Measurements from ENCODE around the gene ZNF445.

ZNF445 gene

DNA sequence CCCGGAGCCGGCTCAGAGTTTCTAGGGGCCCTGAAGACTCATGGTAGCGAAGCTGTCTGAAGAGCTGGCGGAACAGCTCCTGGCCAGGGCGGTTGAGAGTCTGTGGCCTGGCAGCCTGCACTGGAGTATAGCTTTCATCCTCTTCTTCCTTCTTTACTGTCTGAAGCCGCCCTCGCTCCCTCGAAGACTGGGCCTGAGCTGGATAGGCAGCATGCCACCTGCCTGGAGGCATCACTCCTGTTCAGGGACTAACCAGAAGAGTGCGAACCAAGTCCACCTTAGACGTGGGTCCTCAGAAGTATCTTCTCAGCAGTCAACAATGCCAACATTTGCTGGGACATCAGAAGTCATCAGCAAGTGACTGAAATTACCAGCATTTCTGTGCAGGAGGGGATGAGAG lies 22.2 kb downstream of the ZNF445 start:
- Histone ChIP-seq H3K4me3 (ENCODE audit: extremely low read depth, insufficient read depth, low read length, poor library complexity, severe bottlenecking) (no peak overlapping the region), H3K4me1 (ENCODE audit: control insufficient read depth, insufficient read depth, low read length, poor library complexity, severe bottlenecking) (no peaks in the 10 kb centered on the region), H3K9me3 (ENCODE audit: control insufficient read depth, low read length) (no peaks in the 10 kb centered on the region), H3K27ac (ENCODE audit: low read depth, low read length, severe bottlenecking) (no peak overlapping the region), H3K36me3 (ENCODE audit: control insufficient read depth, insufficient read depth, low read length) (peaks cover 89% of the 10 kb centered on the region)
- 92 to 98% methylated on average over 9 to 10 of the region's 10 CpGs for WGBS, 2 experiments (ENCODE audit: insufficient coverage in 2 of 2)

DNA sequence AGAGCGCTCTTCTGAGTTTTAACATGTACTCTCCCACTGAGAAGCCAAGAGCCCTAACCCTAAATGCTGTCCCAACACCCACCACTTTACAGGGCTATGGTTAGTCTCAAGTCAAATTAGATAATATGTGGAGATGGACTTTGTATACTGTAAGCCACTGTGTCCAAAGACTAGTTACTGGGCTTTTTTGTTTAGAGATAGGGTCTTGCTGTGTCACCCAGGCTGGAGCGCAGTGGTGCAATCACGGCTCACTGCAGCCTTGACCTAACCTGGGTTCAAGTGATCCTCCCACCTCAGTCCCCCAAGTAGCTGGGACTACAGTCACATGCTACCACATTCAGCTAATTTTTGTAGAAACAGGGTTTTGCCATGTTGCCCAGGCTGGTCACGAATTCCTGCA lies 23.2 kb downstream of the ZNF445 start:
- no peaks in the 10 kb centered on the region for H3K4me1 ChIP-seq (ENCODE audit: control insufficient read depth, insufficient read depth, low read length, poor library complexity, severe bottlenecking)
- peaks cover 95% of the 10 kb centered on the region for H3K36me3 ChIP-seq (ENCODE audit: control insufficient read depth, insufficient read depth, low read length)
- no peak overlapping the region for H3K27ac ChIP-seq (ENCODE audit: low read depth, low read length, severe bottlenecking)
- 92 to 95% methylated on average over 3 of the region's 4 CpGs for WGBS, 2 experiments (ENCODE audit: insufficient coverage in 2 of 2)
- no peak overlapping the region for H3K4me3 ChIP-seq (ENCODE audit: extremely low read depth, insufficient read depth, low read length, poor library complexity, severe bottlenecking)
- H3K9me3 ChIP-seq (ENCODE audit: control insufficient read depth, low read length), result no peaks in the 10 kb centered on the region

DNA sequence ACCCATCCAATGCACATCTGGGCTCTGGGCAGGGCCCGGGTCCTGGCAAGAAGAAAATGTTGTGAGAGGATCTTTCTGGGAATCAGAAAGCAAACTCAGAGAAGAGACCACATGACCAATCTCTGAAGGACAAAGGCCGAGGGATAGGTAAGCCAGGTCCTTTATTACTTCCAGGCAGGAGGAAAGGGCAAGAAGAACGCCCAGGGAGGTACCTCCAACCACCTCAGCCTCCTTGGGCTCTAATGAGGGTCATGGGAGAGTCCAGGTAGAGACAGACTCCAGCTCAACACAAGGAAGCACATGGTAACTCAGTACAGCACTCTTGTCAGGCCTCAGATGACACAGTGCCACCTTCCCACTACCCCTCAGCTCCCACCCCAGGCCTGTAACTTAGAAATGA lies 26.0 kb downstream of the ZNF445 start:
- Histone ChIP-seq H3K4me1 (ENCODE audit: control insufficient read depth, insufficient read depth, low read length, poor library complexity, severe bottlenecking) (no peaks in the 10 kb centered on the region), H3K36me3 (ENCODE audit: control insufficient read depth, insufficient read depth, low read length) (peaks cover 98% of the 10 kb centered on the region), H3K27ac (ENCODE audit: low read depth, low read length, severe bottlenecking) (no peak overlapping the region), H3K9me3 (ENCODE audit: control insufficient read depth, low read length) (no peaks in the 10 kb centered on the region), H3K4me3 (ENCODE audit: extremely low read depth, insufficient read depth, low read length, poor library complexity, severe bottlenecking) (no peak overlapping the region)
- WGBS, 2 experiments (ENCODE audit: insufficient coverage in 2 of 2), result 80 to 100% methylated on average over 1 to 2 of the region's 3 CpGs

DNA sequence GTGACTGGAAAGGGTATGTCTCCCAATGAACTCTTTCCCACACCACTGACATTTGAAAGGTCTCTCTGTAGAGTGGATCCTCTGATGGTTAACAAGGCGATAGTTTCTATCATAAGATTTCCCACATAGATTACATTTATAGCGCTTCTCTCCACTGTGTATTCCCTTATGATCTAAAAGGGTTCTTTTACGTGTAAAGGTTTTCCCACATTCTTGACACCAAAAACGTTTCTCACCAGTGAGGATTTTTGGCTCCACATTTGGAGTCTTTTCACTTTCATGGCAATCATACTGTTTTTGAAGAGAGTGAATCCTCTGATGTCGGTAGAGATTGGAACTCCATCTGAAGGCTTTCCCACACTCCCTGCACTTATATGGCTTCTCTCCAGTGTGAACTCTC lies 30.5 kb downstream of the ZNF445 start:
- H3K4me1 ChIP-seq (ENCODE audit: control insufficient read depth, insufficient read depth, low read length, poor library complexity, severe bottlenecking), result no peaks in the 10 kb centered on the region
- no peaks in the 10 kb centered on the region for H3K9me3 ChIP-seq (ENCODE audit: control insufficient read depth, low read length)
- no peak overlapping the region for H3K4me3 ChIP-seq (ENCODE audit: extremely low read depth, insufficient read depth, low read length, poor library complexity, severe bottlenecking)
- WGBS, 2 experiments (ENCODE audit: insufficient coverage in 2 of 2), result 72 to 100% methylated on average over 2 to 3 of the region's 5 CpGs
- H3K36me3 ChIP-seq (ENCODE audit: control insufficient read depth, insufficient read depth, low read length), result peaks cover 96% of the 10 kb centered on the region
- no peak overlapping the region for H3K27ac ChIP-seq (ENCODE audit: low read depth, low read length, severe bottlenecking)

DNA sequence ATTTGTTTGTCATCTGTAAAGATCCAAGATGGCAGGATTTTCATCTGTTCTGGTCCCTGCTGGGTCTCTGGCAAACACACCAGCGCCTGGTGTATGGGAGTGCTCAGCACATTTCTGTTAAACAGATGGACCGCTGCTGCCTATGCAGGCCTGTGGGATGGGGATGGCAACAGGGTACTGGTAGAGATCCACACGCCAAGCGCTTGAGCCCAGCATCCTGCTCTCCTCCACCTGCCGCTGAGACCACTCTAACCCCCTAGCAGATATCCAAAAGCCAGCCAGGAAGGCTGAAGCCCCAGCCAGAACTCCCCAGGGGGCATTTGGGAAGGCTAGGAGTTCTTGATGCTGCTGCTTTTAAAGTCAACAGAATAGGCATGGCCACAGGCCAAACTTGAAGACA lies 31.7 kb downstream of the ZNF445 start:
- Histone ChIP-seq H3K9me3 (ENCODE audit: control insufficient read depth, low read length) (no peaks in the 10 kb centered on the region), H3K27ac (ENCODE audit: low read depth, low read length, severe bottlenecking) (no peak overlapping the region), H3K36me3 (ENCODE audit: control insufficient read depth, insufficient read depth, low read length) (peaks cover 89% of the 10 kb centered on the region), H3K4me3 (ENCODE audit: extremely low read depth, insufficient read depth, low read length, poor library complexity, severe bottlenecking) (no peak overlapping the region), H3K4me1 (ENCODE audit: control insufficient read depth, insufficient read depth, low read length, poor library complexity, severe bottlenecking) (no peaks in the 10 kb centered on the region)
- 86 to 100% methylated on average over 1 to 2 of the region's 5 CpGs for WGBS, 2 experiments (ENCODE audit: insufficient coverage in 2 of 2)

DNA sequence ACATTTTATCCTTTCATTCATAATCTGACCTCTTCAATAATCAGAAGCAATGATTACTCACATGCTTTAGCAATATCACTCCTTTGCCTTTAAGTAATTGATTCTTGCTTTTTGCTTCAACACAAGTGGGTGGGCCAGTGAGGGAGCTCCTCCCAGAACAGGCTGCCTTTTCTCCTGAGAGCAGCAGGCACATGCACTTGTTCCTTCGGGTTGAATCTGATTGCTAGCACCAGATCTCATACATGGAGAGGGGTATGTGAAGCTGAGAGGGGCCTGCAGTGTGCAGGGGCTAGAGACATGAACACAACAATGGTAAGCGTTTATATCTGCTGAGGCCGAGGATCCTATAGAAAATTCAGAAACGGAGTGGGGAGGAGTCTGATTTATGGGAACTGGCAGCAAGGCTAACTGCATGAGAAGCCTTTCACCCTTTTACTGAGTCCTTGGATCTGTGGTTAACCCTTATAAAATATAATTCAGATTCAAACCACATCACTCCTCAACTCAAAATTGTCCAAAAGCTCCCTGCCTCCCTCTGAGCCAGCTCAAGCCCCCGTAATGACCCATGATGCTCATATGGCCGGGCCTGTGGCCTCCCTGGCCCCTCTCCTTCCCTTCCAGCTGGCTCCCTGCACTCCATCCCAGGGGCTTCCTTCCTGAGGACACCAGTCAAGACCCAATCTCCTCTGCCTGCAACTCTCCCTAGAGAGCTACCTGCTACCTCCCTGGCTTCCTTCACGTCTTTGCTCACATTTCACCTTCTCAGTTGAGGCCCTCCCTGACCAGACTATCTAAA lies 32.4 kb downstream of the ZNF445 start:
- no peak overlapping the region for H3K27ac ChIP-seq (ENCODE audit: low read depth, low read length, severe bottlenecking)
- no peaks in the 10 kb centered on the region for H3K4me1 ChIP-seq (ENCODE audit: control insufficient read depth, insufficient read depth, low read length, poor library complexity, severe bottlenecking)
- WGBS, 2 experiments (ENCODE audit: insufficient coverage in 2 of 2), result 92 to 94% methylated on average over 5 to 7 of the region's 7 CpGs
- H3K9me3 ChIP-seq (ENCODE audit: control insufficient read depth, low read length), result no peaks in the 10 kb centered on the region
- no peak overlapping the region for H3K4me3 ChIP-seq (ENCODE audit: extremely low read depth, insufficient read depth, low read length, poor library complexity, severe bottlenecking)
- H3K36me3 ChIP-seq (ENCODE audit: control insufficient read depth, insufficient read depth, low read length), result peaks cover 82% of the 10 kb centered on the region

DNA sequence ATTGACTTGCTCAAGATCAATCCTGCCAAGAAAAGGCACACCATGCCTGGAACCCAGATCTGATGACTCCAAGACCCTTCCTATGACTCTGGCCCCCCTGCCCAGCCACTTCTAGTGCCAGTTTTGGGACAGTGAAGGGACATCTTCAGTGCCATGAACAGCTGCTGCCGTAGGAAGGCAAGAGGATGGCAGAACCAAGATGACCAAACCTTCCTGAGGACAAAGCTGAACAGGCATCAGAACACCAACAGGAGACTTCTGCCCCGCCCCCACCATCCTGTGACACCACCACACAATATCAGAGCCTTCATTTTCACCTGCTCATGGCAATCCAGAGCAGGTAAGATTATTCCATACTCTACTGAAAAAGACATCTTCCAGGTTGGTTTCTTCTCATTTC lies 33.0 kb downstream of the ZNF445 start:
- H3K4me3 ChIP-seq (ENCODE audit: extremely low read depth, insufficient read depth, low read length, poor library complexity, severe bottlenecking), result no peak overlapping the region
- H3K36me3 ChIP-seq (ENCODE audit: control insufficient read depth, insufficient read depth, low read length), result peaks cover 79% of the 10 kb centered on the region
- 92 to 94% methylated on average over 2 of the region's 2 CpGs for WGBS, 2 experiments (ENCODE audit: insufficient coverage in 2 of 2)
- H3K4me1 ChIP-seq (ENCODE audit: control insufficient read depth, insufficient read depth, low read length, poor library complexity, severe bottlenecking), result peaks cover 2% of the 10 kb centered on the region
- no peaks in the 10 kb centered on the region for H3K9me3 ChIP-seq (ENCODE audit: control insufficient read depth, low read length)
- H3K27ac ChIP-seq (ENCODE audit: low read depth, low read length, severe bottlenecking), result no peak overlapping the region

DNA sequence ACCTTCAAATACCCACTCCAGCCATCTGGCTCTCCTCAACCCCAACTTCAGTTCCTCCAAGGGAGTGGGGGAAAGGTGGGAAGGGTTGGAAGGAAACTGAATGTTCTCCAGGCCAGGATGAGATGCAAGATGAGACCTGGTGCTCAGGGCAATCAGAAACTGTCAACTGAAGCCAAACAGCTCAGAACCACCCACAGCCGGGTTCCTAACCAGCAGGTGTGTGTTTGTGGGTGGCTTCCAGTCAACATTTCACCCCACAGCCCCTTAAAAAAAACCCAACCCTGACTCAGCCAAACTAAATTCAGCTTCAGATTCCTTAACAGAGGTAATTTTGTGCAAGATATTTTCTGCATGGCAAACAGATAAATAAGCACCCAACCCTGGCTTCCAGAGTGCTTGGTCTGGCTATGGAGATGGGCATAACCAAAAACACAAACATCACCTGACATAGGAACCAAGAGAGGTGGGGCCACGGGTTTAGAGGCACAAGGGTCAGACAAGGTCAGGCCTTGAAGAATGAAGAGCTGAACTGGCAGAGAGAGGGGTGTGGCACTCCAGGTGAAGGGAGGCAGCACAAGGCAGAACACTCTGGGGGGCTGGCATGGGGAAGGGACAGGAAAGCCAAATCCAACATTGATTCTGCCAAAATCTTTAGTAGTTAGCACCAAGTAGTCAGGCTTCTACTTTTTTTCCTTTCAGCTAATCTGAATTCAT lies 34.7 kb downstream of the ZNF445 start:
- Histone ChIP-seq H3K36me3 (ENCODE audit: control insufficient read depth, insufficient read depth, low read length) (peaks cover 67% of the 10 kb centered on the region), H3K4me3 (ENCODE audit: extremely low read depth, insufficient read depth, low read length, poor library complexity, severe bottlenecking) (no peak overlapping the region), H3K9me3 (ENCODE audit: control insufficient read depth, low read length) (no peaks in the 10 kb centered on the region), H3K4me1 (ENCODE audit: control insufficient read depth, insufficient read depth, low read length, poor library complexity, severe bottlenecking) (peaks cover 3% of the 10 kb centered on the region), H3K27ac (ENCODE audit: low read depth, low read length, severe bottlenecking) (no peak overlapping the region)
- 100% methylated on average over 1 of the region's 2 CpGs; no CpG with 5 or more reads in 1 of the 2 experiments for WGBS, 2 experiments (ENCODE audit: insufficient coverage in 2 of 2)

DNA sequence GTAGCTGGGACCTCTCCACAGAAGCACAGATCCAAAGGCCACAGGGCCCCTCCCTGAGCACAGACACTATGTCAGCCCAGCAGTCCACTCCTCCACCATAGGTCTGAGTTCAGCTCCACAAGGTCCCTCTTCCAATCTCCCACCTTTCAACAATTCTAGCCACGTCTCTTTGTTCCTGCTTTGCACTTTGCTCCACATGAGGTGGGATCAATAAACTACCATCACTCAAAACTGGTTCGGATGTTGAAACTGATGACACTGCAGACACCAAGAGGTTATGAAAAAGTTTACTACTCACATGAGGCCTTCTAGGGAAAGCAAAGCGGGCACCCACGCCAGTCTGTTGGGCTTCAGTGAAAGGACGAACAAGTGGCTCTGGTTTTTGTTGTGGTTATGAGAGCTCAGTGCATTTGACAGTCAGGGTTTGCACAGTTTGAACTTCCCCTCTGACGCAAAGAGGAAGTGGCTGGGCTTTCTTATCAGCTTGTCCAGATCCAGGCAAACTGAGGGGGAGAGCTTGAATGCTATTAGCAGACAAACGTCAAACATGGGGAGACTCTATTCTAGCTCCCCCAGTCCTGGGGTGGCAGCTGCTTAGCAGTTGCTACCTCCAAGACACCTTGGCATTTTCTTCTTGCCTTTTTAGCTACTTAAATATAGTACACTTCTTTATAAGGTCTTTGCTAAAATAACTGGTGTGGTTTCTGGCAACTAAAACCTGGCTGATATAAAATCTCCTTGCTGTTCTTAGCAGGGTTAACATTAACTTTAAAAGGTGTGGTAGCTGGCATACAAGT lies 37.8 kb downstream of the ZNF445 start:
- peaks cover 7% of the 10 kb centered on the region for H3K4me1 ChIP-seq (ENCODE audit: control insufficient read depth, insufficient read depth, low read length, poor library complexity, severe bottlenecking)
- H3K9me3 ChIP-seq (ENCODE audit: control insufficient read depth, low read length), result no peaks in the 10 kb centered on the region
- H3K36me3 ChIP-seq (ENCODE audit: control insufficient read depth, insufficient read depth, low read length), result peaks cover 41% of the 10 kb centered on the region
- no peak overlapping the region for H3K4me3 ChIP-seq (ENCODE audit: extremely low read depth, insufficient read depth, low read length, poor library complexity, severe bottlenecking)
- WGBS, 2 experiments (ENCODE audit: insufficient coverage in 2 of 2), result 63 to 85% methylated on average over 4 to 6 of the region's 7 CpGs
- H3K27ac ChIP-seq (ENCODE audit: low read depth, low read length, severe bottlenecking), result peak overlapping the region; percentile 73

DNA sequence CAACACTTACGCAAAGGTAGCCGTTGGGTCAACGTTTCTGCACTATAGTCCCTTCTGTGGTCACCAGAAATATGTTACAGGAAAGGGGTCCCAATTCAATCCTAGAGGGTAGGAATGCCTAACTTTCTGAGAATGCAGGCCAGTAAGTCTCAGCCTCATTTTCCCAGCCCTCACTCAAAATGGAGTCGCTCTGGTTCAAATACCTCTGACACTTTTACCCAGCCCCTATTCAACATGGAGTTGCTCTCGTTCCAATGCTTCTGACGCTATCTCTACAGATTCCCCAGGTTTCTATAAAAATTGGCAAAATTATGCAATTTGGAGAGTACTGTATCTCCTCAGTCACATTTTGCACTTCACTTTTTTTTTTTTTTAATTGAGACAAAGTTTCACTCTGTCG lies 39.7 kb downstream of the ZNF445 start:
- H3K36me3 ChIP-seq (ENCODE audit: control insufficient read depth, insufficient read depth, low read length), result peaks cover 24% of the 10 kb centered on the region
- peaks cover 7% of the 10 kb centered on the region for H3K4me1 ChIP-seq (ENCODE audit: control insufficient read depth, insufficient read depth, low read length, poor library complexity, severe bottlenecking)
- no peak overlapping the region for H3K4me3 ChIP-seq (ENCODE audit: extremely low read depth, insufficient read depth, low read length, poor library complexity, severe bottlenecking)
- no peaks in the 10 kb centered on the region for H3K9me3 ChIP-seq (ENCODE audit: control insufficient read depth, low read length)
- WGBS, 2 experiments (ENCODE audit: insufficient coverage in 2 of 2), result 88 to 90% methylated on average over 2 to 5 of the region's 7 CpGs
- peak overlapping the region; percentile 16 for H3K27ac ChIP-seq (ENCODE audit: low read depth, low read length, severe bottlenecking)
